Spleen (tissue), 7 donors: ENCODE data around the gene GABRA5.

ENCODE experiments used
- POLR2A ChIP-seq, 3 donors: fragments of 450-650 bp; IDR thresholded peaks; one replicate each; pipeline ENCODE4 v1.5.1; 2017; ENCODE audit warnings: antibody characterized with exemption in 3 of 3, mild to moderate bottlenecking in 1 of 3
- TF ChIP-seq, protein P1 (sequence below), 11 experiments: fragments of 200-600 bp in 7 of 11; fragments of 450-650 bp in 4 of 11; sonication (generic) in 4 of 11; IDR thresholded peaks in 8 of 11; conservative IDR thresholded peaks in 3 of 11; 1 replicate in 7 of 11; 2 replicates in 4 of 11; pipeline versions ENCODE4 v1.4.0 to v1.8.0; 2016 to 2021; ENCODE audit warnings: antibody characterized with exemption in 11 of 11, inconsistent platforms in 4 of 11, mild to moderate bottlenecking in 1 of 11
- donor health status: DM: no; HTN: no; CAD: no; lungs with moderate emphysema.
- donor health status: DM: no; HTN: no; CAD: no.
- donor health status: DM: no; HTN: no; CAD: no.

DNA sequence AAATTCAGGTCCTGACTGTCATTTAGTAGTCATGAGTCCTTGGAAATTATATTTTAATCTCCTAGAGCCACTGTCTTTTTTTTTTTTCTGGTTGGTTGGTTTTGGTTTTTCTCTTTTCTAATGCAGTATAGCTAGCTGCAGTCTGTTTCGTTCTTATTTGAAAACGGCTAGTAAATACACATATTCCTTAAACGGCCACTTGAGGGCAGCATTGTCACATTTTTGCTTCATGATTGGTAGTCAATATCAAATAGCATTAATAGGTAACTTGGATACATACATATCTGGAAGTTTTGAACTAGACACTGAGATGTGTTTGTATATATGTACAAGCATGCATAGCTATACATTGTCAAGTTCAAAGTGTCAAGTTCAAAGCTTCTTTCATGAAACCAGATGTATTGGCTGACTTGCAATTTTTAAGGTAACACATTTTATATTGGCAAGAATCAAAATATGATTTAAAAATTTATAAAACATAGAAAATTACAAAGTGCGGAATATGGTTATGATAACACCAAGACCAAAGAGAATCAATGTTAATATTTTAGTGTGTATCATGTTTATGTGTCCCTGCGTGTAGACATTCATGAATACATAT is 22.5 kb downstream of the GABRA5 start:
- no peak for TF ChIP-seq POLR2A (IDR thresholded peaks at IDR 0.05)
- TF ChIP-seq, protein P1, sequence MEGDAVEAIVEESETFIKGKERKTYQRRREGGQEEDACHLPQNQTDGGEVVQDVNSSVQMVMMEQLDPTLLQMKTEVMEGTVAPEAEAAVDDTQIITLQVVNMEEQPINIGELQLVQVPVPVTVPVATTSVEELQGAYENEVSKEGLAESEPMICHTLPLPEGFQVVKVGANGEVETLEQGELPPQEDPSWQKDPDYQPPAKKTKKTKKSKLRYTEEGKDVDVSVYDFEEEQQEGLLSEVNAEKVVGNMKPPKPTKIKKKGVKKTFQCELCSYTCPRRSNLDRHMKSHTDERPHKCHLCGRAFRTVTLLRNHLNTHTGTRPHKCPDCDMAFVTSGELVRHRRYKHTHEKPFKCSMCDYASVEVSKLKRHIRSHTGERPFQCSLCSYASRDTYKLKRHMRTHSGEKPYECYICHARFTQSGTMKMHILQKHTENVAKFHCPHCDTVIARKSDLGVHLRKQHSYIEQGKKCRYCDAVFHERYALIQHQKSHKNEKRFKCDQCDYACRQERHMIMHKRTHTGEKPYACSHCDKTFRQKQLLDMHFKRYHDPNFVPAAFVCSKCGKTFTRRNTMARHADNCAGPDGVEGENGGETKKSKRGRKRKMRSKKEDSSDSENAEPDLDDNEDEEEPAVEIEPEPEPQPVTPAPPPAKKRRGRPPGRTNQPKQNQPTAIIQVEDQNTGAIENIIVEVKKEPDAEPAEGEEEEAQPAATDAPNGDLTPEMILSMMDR (IDR thresholded peaks at IDR 0.05 in 8 of 11, conservative IDR thresholded peaks at IDR 0.05 in 3 of 11), result peak in 10 of 11 experiments; percentile 41 to 70 (median 64)
